ENCODE results near the gene ALPL.

ALPL gene

DNA sequence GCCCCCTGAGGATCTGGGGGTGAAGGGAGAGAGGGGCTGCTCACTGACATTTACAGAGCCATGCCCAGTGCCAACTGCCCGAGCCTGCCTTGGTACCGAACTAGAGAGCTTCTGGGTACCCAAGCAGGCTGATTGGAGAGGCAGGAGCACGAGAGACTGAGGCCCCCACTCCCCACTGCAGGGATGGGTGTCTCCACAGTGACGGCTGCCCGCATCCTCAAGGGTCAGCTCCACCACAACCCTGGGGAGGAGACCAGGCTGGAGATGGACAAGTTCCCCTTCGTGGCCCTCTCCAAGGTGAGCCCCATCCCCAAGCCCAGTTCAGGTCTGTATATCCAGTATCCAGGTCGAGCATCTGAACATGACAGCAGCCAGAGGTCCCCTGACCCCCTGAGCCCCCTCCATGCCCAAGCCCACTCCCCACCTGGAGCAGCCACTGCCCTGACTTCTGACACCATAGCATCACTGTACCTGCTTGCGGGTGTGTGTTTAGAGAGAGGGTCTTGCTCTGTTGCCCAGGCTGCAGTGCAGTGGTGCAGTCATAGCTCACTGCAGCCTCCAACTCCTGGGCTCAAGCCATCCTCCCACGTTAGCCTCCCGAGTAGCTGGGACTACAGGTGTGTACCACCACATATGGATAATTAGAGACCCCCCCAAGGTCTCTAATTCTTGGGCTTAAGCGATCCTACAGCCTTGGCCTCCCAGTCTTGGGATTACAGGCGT is 51.9 kb downstream of the ALPL start:
- TF ChIP-seq, protein P1, sequence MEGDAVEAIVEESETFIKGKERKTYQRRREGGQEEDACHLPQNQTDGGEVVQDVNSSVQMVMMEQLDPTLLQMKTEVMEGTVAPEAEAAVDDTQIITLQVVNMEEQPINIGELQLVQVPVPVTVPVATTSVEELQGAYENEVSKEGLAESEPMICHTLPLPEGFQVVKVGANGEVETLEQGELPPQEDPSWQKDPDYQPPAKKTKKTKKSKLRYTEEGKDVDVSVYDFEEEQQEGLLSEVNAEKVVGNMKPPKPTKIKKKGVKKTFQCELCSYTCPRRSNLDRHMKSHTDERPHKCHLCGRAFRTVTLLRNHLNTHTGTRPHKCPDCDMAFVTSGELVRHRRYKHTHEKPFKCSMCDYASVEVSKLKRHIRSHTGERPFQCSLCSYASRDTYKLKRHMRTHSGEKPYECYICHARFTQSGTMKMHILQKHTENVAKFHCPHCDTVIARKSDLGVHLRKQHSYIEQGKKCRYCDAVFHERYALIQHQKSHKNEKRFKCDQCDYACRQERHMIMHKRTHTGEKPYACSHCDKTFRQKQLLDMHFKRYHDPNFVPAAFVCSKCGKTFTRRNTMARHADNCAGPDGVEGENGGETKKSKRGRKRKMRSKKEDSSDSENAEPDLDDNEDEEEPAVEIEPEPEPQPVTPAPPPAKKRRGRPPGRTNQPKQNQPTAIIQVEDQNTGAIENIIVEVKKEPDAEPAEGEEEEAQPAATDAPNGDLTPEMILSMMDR (IDR thresholded peaks at IDR 0.05): no peak

DNA sequence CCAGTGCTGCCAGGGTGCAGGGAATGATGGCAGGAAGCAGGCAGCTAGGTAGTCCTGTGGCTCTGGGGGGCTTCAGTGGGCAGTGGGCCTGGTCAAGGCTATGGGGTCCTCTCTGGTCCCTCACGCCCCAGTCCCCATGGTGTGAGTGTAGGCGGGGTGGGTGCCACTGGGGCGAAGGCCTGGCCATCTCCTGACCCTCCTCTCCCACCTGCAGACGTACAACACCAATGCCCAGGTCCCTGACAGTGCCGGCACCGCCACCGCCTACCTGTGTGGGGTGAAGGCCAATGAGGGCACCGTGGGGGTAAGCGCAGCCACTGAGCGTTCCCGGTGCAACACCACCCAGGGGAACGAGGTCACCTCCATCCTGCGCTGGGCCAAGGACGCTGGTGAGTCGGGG is 53.7 kb downstream of the ALPL start:
- TF ChIP-seq, protein P1 (IDR thresholded peaks at IDR 0.05): no peak

DNA sequence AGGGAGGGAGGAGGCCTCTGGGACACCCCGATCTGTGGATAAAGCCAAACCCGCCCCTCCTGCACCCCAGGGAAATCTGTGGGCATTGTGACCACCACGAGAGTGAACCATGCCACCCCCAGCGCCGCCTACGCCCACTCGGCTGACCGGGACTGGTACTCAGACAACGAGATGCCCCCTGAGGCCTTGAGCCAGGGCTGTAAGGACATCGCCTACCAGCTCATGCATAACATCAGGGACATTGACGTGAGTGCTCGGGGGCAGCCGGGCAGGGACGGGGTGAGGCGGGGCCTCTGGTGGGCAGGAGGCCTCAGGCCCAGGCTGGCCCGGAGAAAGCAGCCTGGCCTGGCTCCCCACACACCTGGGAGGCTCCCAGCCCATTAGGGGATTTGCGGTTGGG is 54.7 kb downstream of the ALPL start:
- TF ChIP-seq, protein P1 (IDR thresholded peaks at IDR 0.05): no peak

DNA sequence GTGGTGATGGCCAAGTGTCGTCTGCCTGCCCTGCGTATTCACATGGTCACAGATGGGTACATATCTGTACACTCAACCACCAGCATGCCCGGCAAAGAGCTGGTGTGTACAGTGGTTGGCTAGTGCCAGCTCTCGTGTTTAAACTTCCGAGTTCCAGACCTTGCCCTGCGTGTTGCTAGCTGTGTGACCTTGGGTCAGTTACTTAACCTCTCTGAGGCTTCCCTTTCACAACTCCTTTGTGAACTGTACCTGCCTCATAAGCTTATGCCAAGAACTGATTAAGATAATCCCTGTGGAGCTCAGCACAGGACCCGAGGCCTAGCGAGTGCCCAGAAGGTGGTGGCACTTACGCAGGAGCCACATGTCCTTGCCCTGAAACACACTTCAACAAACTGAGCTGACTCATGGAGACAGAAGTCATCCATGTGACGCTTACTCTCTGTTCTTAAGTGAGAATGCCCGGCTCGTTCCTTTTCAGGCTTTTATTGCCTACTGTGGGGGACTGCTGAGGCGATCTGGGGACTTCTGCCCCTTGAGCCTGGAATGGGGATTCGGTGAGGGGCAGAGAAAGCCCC is 55.4 kb downstream of the ALPL start:
- TF ChIP-seq, protein P1 (IDR thresholded peaks at IDR 0.05): no peak

DNA sequence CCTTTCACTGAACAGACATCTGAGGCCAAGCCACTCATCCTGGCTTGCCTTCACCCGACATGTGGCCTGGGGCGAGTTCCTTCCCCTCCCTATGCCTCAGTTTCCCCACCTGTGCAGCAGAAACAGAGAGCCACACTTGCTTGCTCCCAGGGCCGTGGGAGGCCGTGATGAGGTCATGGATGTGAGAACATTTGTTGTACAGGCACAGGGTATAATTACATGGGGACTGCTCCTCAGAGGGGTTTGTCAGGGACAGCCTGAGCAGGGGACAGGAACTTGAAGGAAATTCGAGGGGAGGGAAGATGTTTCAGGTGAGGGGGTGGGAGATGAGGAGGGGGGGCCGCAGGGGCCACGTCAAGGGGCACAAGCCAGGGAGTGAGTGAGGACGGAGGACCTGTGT is 56.1 kb downstream of the ALPL start:
- TF ChIP-seq, protein P1 (IDR thresholded peaks at IDR 0.05): no peak

DNA sequence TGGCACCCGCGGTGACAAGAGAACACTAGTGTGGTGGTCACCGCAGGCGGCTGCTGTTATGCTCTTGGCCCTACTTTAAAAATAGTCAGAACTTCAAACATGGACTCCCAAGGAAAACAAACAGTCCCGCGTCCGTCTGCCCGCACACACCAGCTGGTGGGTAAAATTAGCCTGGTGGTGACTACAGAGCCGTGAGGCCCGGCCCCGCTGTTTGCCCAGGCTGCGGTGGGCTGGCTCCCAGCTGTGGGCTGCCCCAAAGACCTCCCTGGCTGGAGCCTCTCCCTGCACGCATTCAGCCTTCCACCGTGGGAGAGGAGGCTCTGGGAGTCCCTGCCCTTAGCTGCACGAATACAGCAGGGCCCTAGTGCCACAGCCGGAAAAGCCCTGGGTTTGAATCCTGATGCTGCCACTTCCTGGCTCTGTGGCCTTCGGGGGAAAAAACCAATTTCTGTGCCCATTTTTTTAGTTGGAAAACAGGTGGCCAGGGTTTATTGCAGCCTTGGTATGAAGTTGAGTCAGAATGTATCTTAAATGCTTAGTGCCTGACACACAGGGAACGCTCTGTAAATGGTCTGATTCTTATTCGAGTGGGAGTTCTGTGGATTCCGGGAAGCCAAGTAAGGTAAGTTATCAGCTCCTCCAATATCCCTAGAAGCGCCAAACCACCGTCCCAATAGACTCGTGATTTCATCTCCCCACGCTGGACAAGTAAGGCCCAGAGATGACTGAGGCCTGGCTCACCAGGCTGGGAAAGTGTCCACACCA is 58.2 kb downstream of the ALPL start:
- TF ChIP-seq, protein P1 (IDR thresholded peaks at IDR 0.05): no peak

DNA sequence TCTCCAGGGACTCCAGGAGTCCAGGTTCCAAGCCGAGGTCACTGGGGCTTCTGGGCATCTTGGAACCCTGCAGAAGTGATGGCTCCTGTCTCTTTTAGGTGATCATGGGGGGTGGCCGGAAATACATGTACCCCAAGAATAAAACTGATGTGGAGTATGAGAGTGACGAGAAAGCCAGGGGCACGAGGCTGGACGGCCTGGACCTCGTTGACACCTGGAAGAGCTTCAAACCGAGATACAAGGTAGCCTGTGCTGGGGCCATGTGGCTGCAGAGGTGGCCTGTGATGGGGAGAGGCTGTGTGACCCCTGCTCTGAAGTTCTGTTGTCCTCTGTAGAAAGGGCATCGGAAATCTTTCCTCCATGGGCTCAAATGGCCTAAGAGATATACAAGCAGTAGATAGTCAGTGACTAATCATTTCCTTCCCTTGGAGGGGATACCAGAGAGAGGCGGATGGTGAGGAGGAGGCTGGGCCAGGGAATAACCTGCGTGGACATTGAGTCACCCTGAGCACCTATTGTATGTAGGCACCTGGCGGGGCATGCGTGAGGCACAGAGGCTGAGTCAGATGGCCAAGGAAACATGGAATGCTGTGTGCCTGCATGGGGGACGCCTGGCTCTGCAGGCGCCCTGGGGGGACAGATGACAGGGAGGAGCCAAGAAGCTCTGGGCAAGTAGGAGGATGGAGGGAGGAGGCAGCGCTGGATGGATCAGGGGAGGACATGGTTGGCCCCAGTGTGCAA is 59.0 kb downstream of the ALPL start:
- TF ChIP-seq, protein P1 (IDR thresholded peaks at IDR 0.05): no peak

Measured in LNCAP (cell line).